ENCODE results near the gene UTP20. TPM values are rescaled to one million over a fixed set of nuclear protein-coding genes. Genes with fewer than 3 reads are reported as not detected.

UTP20 gene
- total and polyA plus RNA-seq, 5 donors from 2014 or later, result 3.3 to 11.6 (median 4.9) TPM

DNA sequence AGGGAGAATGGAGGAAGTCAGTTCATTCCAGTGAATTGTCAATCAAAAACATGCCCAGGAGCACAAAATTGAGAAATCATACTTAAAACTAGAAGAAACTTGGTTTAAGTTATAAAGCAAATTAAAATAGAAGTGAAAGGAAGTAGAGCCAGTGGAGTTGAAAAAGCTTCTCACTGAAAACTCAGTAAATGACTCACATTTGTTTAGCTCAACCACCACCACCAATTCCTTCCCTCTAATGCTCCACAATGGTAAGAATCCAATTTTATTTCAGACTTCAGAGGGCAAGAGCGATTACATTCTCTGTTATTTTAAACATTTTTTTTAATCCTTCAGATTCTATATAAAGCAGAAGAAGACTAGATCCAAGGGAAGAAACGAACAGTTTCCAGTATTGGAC is 19.4 kb downstream of the UTP20 start:
- H3K27me3 ChIP-seq (ENCODE audit: control insufficient read depth, insufficient read depth, low read length), result no peaks in the 10 kb centered on the region
- DNase-seq, result no peak
- Mint-ChIP-seq H3K4me1 (no peaks in the 10 kb centered on the region), H3K36me3 (peaks cover 63% of the 10 kb centered on the region), H3K27me3 (no peaks in the 10 kb centered on the region), H3K27ac (no peak overlapping the region), H3K9me3 (no peaks in the 10 kb centered on the region), H3K4me3 (no peak overlapping the region)
- H3K4me3 ChIP-seq (ENCODE audit: low read depth, low read length), result no peak overlapping the region
- no peaks in the 10 kb centered on the region for H3K9me3 ChIP-seq (ENCODE audit: control insufficient read depth in 2 of 2, low read length in 2 of 2)
- no peak overlapping the region for H3K27ac ChIP-seq (ENCODE audit: insufficient read depth, low read length, poor library complexity, severe bottlenecking)
- H3K36me3 ChIP-seq (ENCODE audit: control insufficient read depth, insufficient read depth, low read length), result peaks cover 74% of the 10 kb centered on the region
- H3K4me1 ChIP-seq (ENCODE audit: control insufficient read depth, insufficient read depth, low read length, poor library complexity, severe bottlenecking), result no peaks in the 10 kb centered on the region
- ATAC-seq (ENCODE audit: low read depth in 2 of 2), result no peak

DNA sequence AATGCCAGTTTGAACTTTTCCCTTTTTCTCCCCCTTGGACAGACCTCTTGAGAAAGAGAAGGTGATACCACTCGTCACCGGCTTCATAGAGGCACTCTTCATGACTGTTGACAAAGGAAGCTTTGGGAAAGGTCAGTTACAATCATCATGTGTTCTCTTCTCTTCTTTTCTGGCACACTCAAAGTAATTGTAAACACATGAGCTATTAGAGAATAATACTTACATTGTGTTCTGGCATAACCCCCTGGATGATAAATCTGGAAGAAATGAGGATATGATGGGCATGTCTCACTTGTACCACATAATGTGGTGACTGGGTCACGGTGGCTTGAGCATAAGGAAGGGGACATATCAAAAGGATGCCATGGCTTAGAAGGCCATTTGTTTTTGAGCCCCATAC is 20.0 kb downstream of the UTP20 start:
- Mint-ChIP-seq H3K36me3 (peaks cover 65% of the 10 kb centered on the region), H3K27ac (peak overlapping the region in 1 of 3 donors; percentile 4), H3K9me3 (no peaks in the 10 kb centered on the region), H3K27me3 (no peaks in the 10 kb centered on the region), H3K4me1 (no peaks in the 10 kb centered on the region), H3K4me3 (no peak overlapping the region)
- H3K27ac ChIP-seq (ENCODE audit: insufficient read depth, low read length, poor library complexity, severe bottlenecking), result no peak overlapping the region
- no peak overlapping the region for H3K4me3 ChIP-seq (ENCODE audit: low read depth, low read length)
- H3K9me3 ChIP-seq (ENCODE audit: control insufficient read depth in 2 of 2, low read length in 2 of 2), result no peaks in the 10 kb centered on the region
- no peaks in the 10 kb centered on the region for H3K27me3 ChIP-seq (ENCODE audit: control insufficient read depth, insufficient read depth, low read length)
- DNase-seq, result no peak
- peaks cover 74% of the 10 kb centered on the region for H3K36me3 ChIP-seq (ENCODE audit: control insufficient read depth, insufficient read depth, low read length)
- H3K4me1 ChIP-seq (ENCODE audit: control insufficient read depth, insufficient read depth, low read length, poor library complexity, severe bottlenecking), result no peaks in the 10 kb centered on the region
- no peak for ATAC-seq (ENCODE audit: low read depth in 2 of 2)

DNA sequence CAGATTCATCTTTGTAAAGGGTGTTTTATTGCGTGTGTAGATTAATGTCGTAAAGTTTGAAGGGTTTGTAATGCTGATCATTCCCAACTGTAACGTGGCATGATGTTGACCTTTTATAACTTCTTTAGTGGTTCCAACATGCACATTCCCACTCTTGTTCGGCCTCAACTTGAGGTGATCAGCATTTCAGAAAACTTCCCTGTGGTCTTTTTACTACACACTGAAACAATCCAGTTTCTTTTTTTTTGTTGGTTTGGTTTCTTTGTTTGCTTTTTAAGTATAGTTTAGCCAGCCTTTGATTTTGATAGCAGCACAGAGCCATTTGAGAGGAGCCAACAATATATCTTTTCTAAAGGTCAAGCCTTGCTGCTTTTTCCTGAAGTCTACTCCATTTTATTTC is 22.8 kb downstream of the UTP20 start:
- Mint-ChIP-seq H3K27me3 (no peaks in the 10 kb centered on the region), H3K4me3 (no peak overlapping the region), H3K27ac (peak overlapping the region in 1 of 3 donors; percentile 79), H3K36me3 (peaks cover 70% of the 10 kb centered on the region), H3K4me1 (no peaks in the 10 kb centered on the region), H3K9me3 (no peaks in the 10 kb centered on the region)
- DNase-seq (no peak), ATAC-seq (ENCODE audit: low read depth in 2 of 2) (no peak)
- Histone ChIP-seq H3K9me3 (ENCODE audit: control insufficient read depth in 2 of 2, low read length in 2 of 2) (no peaks in the 10 kb centered on the region), H3K27me3 (ENCODE audit: control insufficient read depth, insufficient read depth, low read length) (no peaks in the 10 kb centered on the region), H3K27ac (ENCODE audit: insufficient read depth, low read length, poor library complexity, severe bottlenecking) (no peak overlapping the region), H3K4me3 (ENCODE audit: low read depth, low read length) (no peak overlapping the region), H3K4me1 (ENCODE audit: control insufficient read depth, insufficient read depth, low read length, poor library complexity, severe bottlenecking) (no peaks in the 10 kb centered on the region), H3K36me3 (ENCODE audit: control insufficient read depth, insufficient read depth, low read length) (peaks cover 84% of the 10 kb centered on the region)

DNA sequence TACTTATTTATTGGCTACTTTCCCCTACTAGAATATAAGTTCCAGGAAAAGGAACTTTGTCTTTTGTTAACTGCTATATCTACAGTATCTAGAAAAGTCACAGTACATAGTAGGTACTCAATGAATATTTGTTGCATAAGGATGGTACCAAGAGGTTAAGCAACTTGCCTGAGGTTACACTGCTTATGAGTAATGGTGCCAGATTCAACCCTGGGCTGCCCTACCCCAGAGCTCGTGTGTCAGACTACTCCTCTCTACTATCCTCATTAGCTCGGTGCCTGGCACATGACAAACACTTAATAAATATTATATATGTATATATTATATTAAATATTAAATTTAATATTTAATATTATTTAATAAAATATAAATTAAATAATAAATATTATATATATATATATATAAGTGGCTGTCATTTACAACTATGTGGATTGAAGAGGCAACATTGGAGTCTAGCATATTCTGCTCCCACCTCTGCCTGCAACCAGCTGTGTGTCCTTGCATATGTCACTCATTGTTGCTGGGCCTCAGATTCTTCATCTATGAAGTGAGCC is 25.4 kb downstream of the UTP20 start:
- ATAC-seq (ENCODE audit: low read depth in 2 of 2), result no peak
- Mint-ChIP-seq H3K36me3 (peaks cover 58% of the 10 kb centered on the region), H3K27me3 (no peaks in the 10 kb centered on the region), H3K9me3 (no peaks in the 10 kb centered on the region), H3K4me1 (no peaks in the 10 kb centered on the region), H3K27ac (peak overlapping the region in 1 of 3 donors; percentile 8), H3K4me3 (no peak overlapping the region)
- no peak for DNase-seq
- Histone ChIP-seq H3K27ac (ENCODE audit: insufficient read depth, low read length, poor library complexity, severe bottlenecking) (no peak overlapping the region), H3K36me3 (ENCODE audit: control insufficient read depth, insufficient read depth, low read length) (peaks cover 81% of the 10 kb centered on the region), H3K27me3 (ENCODE audit: control insufficient read depth, insufficient read depth, low read length) (no peaks in the 10 kb centered on the region), H3K9me3 (ENCODE audit: control insufficient read depth in 2 of 2, low read length in 2 of 2) (no peaks in the 10 kb centered on the region), H3K4me1 (ENCODE audit: control insufficient read depth, insufficient read depth, low read length, poor library complexity, severe bottlenecking) (no peaks in the 10 kb centered on the region), H3K4me3 (ENCODE audit: low read depth, low read length) (no peak overlapping the region)

DNA sequence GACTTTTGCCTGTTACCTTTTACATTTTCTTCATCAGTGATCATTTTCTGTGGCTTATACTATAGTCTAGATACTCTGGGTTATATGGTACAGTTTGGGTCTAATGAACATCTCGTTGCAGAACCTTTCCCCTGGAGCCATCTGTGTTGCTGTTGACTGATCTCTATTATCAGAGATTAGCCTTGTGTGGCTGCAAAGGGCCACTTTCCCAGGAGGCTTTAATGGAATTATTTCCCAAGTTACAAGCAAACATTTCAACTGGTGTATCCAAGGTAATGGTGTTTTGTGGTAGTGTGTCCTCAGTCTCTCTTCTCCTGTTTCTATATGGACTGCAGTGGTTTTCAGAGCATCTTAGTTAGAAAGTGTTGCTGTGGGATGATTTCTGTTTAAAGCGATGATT is 25.9 kb downstream of the UTP20 start:
- H3K4me3 Mint-ChIP-seq, result no peak overlapping the region
- Histone ChIP-seq H3K9me3 (ENCODE audit: control insufficient read depth in 2 of 2, low read length in 2 of 2) (no peaks in the 10 kb centered on the region), H3K27me3 (ENCODE audit: control insufficient read depth, insufficient read depth, low read length) (no peaks in the 10 kb centered on the region), H3K27ac (ENCODE audit: insufficient read depth, low read length, poor library complexity, severe bottlenecking) (no peak overlapping the region), H3K36me3 (ENCODE audit: control insufficient read depth, insufficient read depth, low read length) (peaks cover 80% of the 10 kb centered on the region), H3K4me1 (ENCODE audit: control insufficient read depth, insufficient read depth, low read length, poor library complexity, severe bottlenecking) (no peaks in the 10 kb centered on the region), H3K4me3 (ENCODE audit: low read depth, low read length) (no peak overlapping the region)
- no peak overlapping the region for H3K27ac Mint-ChIP-seq
- H3K9me3 Mint-ChIP-seq, result no peaks in the 10 kb centered on the region
- H3K4me1 Mint-ChIP-seq, result no peaks in the 10 kb centered on the region
- ATAC-seq (ENCODE audit: low read depth in 2 of 2) (no peak), DNase-seq (no peak)
- peaks cover 57% of the 10 kb centered on the region for H3K36me3 Mint-ChIP-seq
- H3K27me3 Mint-ChIP-seq, result no peaks in the 10 kb centered on the region

DNA sequence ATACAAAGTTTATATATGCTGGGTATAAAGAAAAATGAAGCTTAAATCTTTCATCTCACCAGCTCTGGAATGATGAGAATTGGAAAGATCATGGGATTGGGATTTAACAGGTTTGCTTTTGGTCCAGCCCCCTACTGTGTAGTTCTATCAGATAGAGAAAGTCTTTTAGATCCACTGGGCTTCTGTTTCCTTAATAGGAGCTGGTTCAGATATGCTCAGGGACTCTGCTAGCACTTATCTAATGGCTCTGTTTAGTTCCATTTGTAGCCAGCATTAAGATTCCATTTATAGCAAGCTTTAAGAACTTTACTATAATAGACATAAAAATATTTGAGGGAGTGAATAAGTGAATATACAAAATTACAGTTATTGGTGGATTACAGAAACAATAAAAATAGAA is 42.6 kb downstream of the UTP20 start:
- DNase-seq, result no peak
- Mint-ChIP-seq H3K4me3 (no peak overlapping the region), H3K27ac (no peak overlapping the region), H3K4me1 (no peaks in the 10 kb centered on the region), H3K9me3 (no peaks in the 10 kb centered on the region), H3K36me3 (peaks cover 38% of the 10 kb centered on the region), H3K27me3 (no peaks in the 10 kb centered on the region)
- ATAC-seq (ENCODE audit: low read depth in 2 of 2), result no peak
- H3K4me1 ChIP-seq (ENCODE audit: control insufficient read depth, insufficient read depth, low read length, poor library complexity, severe bottlenecking), result no peaks in the 10 kb centered on the region
- no peaks in the 10 kb centered on the region for H3K9me3 ChIP-seq (ENCODE audit: control insufficient read depth in 2 of 2, low read length in 2 of 2)
- no peaks in the 10 kb centered on the region for H3K27me3 ChIP-seq (ENCODE audit: control insufficient read depth, insufficient read depth, low read length)
- no peak overlapping the region for H3K27ac ChIP-seq (ENCODE audit: insufficient read depth, low read length, poor library complexity, severe bottlenecking)
- H3K36me3 ChIP-seq (ENCODE audit: control insufficient read depth, insufficient read depth, low read length), result peaks cover 41% of the 10 kb centered on the region
- no peak overlapping the region for H3K4me3 ChIP-seq (ENCODE audit: low read depth, low read length)

DNA sequence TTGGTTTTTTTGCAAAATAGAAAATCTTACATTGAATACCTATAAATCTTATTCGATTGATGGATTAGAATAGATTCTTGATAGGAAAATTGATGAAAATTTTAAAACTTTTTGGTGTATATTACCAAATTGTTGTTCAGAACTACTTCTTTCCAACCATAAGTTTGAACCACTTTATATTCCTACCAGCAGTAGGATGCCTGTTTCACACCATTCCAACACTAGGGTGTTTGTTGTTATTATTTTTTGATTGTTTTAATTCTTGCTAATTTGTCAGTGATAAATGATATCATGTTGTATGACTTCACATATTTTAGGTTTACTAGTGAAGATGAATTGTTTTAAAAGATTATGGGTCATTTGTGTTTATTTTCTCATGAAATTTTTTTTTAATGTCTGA is 43.4 kb downstream of the UTP20 start:
- H3K36me3 Mint-ChIP-seq, result peaks cover 37% of the 10 kb centered on the region
- H3K4me1 ChIP-seq (ENCODE audit: control insufficient read depth, insufficient read depth, low read length, poor library complexity, severe bottlenecking), result no peaks in the 10 kb centered on the region
- H3K4me3 Mint-ChIP-seq, result no peak overlapping the region
- no peaks in the 10 kb centered on the region for H3K27me3 ChIP-seq (ENCODE audit: control insufficient read depth, insufficient read depth, low read length)
- no peak overlapping the region for H3K27ac Mint-ChIP-seq
- no peak for ATAC-seq (ENCODE audit: low read depth in 2 of 2)
- H3K4me3 ChIP-seq (ENCODE audit: low read depth, low read length), result no peak overlapping the region
- peaks cover 43% of the 10 kb centered on the region for H3K36me3 ChIP-seq (ENCODE audit: control insufficient read depth, insufficient read depth, low read length)
- no peaks in the 10 kb centered on the region for H3K9me3 Mint-ChIP-seq
- no peak for DNase-seq
- no peaks in the 10 kb centered on the region for H3K27me3 Mint-ChIP-seq
- no peaks in the 10 kb centered on the region for H3K9me3 ChIP-seq (ENCODE audit: control insufficient read depth in 2 of 2, low read length in 2 of 2)
- no peaks in the 10 kb centered on the region for H3K4me1 Mint-ChIP-seq
- no peak overlapping the region for H3K27ac ChIP-seq (ENCODE audit: insufficient read depth, low read length, poor library complexity, severe bottlenecking)

DNA sequence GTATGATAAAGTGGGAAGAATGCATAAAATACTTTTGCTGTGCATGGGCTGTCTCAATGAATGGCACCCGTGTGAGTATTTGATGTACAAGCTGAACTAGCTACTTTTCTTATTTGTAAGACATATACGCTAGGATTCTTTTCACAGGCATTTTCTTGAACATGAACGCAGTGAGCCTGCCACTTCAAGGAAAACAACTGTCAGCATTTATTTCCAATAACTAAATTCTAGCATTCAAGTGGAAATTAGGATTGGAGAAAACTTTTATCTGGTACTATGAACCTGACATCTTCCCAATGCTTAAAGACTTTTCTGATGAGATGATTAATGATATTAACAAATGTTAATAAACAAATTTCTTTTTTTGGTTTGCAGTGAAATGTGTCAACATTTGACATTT is 45.7 kb downstream of the UTP20 start:
- Mint-ChIP-seq H3K9me3 (peaks cover 0 to 2% (median 0%) of the 10 kb centered on the region in 7 donors), H3K27me3 (no peaks in the 10 kb centered on the region), H3K4me3 (no peak overlapping the region), H3K27ac (no peak overlapping the region), H3K4me1 (peaks cover 0 to 5% (median 0%) of the 10 kb centered on the region in 4 donors), H3K36me3 (peaks cover 38% of the 10 kb centered on the region)
- ATAC-seq (ENCODE audit: low read depth in 2 of 2), result no peak
- Histone ChIP-seq H3K27ac (ENCODE audit: insufficient read depth, low read length, poor library complexity, severe bottlenecking) (no peak overlapping the region), H3K4me1 (ENCODE audit: control insufficient read depth, insufficient read depth, low read length, poor library complexity, severe bottlenecking) (no peaks in the 10 kb centered on the region), H3K27me3 (ENCODE audit: control insufficient read depth, insufficient read depth, low read length) (no peaks in the 10 kb centered on the region), H3K36me3 (ENCODE audit: control insufficient read depth, insufficient read depth, low read length) (peaks cover 52% of the 10 kb centered on the region), H3K4me3 (ENCODE audit: low read depth, low read length) (no peak overlapping the region), H3K9me3 (ENCODE audit: control insufficient read depth in 2 of 2, low read length in 2 of 2) (no peaks in the 10 kb centered on the region)
- no peak for DNase-seq

Measured in CD4-positive, CD25-positive, alpha-beta regulatory T cell (primary cell).